GM19035 (cell line): ENCODE data around the gene CRABP2.

Experiments used
- ATAC-seq: cut with Tn5 transposase; IDR thresholded peaks from one replicate; pipeline ENCODE4 v1.9.1; 2021; ENCODE audit not compliant: unreplicated experiment

The CRABP2 gene

GRCh38 chr1:156691665-156692440, 13.5 kb downstream of the CRABP2 start:
- ATAC-seq, result no peak

GRCh38 chr1:156691191-156691590, 14.2 kb downstream of the CRABP2 start:
- ATAC-seq, result no peak

GRCh38 chr1:156690675-156691036, 14.7 kb downstream of the CRABP2 start:
- ATAC-seq, result no peak

GRCh38 chr1:156689953-156690674, 15.3 kb downstream of the CRABP2 start:
- ATAC-seq, result no peak

GRCh38 chr1:156689035-156689952, 16.1 kb downstream of the CRABP2 start:
- ATAC-seq, result no peak

- no peak for ATAC-seq
These were observed 21.1 kb downstream of the CRABP2 start for GRCh38 chr1:156684227-156684782.

GRCh38 chr1:156682166-156682890, 23.1 kb downstream of the CRABP2 start:
- ATAC-seq, result no peak

GRCh38 chr1:156681196-156681960, 24.0 kb downstream of the CRABP2 start:
- ATAC-seq, result no peak

GRCh38 chr1:156680056-156680455, 25.3 kb downstream of the CRABP2 start:
- no peak for ATAC-seq

GRCh38 chr1:156677616-156678596, 27.5 kb downstream of the CRABP2 start:
- no peak for ATAC-seq

GRCh38 chr1:156676820-156677615, 28.4 kb downstream of the CRABP2 start, which contains the start of gene NES:
TSS of gene NES (minus strand) at chr1:156677407. CDS start at chr1:156677264, 143 bp downstream.
- ATAC-seq, result no peak

- no peak for ATAC-seq
These were observed 29.1 kb downstream of the CRABP2 start for GRCh38 chr1:156676114-156676819.

- ATAC-seq, result no peak
These were observed 29.9 kb downstream of the CRABP2 start for GRCh38 chr1:156675210-156676113.

- no peak for ATAC-seq
These were observed 31.8 kb downstream of the CRABP2 start for GRCh38 chr1:156673387-156674121.

- no peak for ATAC-seq
These were observed 33.6 kb downstream of the CRABP2 start for GRCh38 chr1:156671804-156672203.
